Measurements from ENCODE around the gene CALHM1. TPM values are rescaled to one million over a fixed set of nuclear protein-coding genes. Genes with fewer than 3 reads are reported as not detected.

The CALHM1 gene
- total RNA-seq, 1 donor from 2014 or later: not detected

GRCh38 chr10:103447187-103447586 lies 11.5 kb downstream of the CALHM1 start:
- H3K27ac Mint-ChIP-seq: no peak overlapping the region
- TF ChIP-seq, protein P1, sequence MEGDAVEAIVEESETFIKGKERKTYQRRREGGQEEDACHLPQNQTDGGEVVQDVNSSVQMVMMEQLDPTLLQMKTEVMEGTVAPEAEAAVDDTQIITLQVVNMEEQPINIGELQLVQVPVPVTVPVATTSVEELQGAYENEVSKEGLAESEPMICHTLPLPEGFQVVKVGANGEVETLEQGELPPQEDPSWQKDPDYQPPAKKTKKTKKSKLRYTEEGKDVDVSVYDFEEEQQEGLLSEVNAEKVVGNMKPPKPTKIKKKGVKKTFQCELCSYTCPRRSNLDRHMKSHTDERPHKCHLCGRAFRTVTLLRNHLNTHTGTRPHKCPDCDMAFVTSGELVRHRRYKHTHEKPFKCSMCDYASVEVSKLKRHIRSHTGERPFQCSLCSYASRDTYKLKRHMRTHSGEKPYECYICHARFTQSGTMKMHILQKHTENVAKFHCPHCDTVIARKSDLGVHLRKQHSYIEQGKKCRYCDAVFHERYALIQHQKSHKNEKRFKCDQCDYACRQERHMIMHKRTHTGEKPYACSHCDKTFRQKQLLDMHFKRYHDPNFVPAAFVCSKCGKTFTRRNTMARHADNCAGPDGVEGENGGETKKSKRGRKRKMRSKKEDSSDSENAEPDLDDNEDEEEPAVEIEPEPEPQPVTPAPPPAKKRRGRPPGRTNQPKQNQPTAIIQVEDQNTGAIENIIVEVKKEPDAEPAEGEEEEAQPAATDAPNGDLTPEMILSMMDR (conservative IDR thresholded peaks at IDR 0.05): no peak
- DNase-seq (ENCODE audit: extremely low spot score, unreplicated experiment): no peak
- H3K27me3 Mint-ChIP-seq: no peaks in the 10 kb centered on the region
- no peaks in the 10 kb centered on the region for H3K9me3 Mint-ChIP-seq
- H3K4me3 Mint-ChIP-seq: no peak overlapping the region
- H3K4me1 Mint-ChIP-seq (ENCODE audit: unreplicated experiment): no peaks in the 10 kb centered on the region
- H3K36me3 Mint-ChIP-seq: peaks cover 21% of the 10 kb centered on the region

GRCh38 chr10:103445767-103446567 lies 12.7 kb downstream of the CALHM1 start:
- H3K4me3 Mint-ChIP-seq: no peak overlapping the region
- H3K36me3 Mint-ChIP-seq: peaks cover 21% of the 10 kb centered on the region
- H3K4me1 Mint-ChIP-seq (ENCODE audit: unreplicated experiment): no peaks in the 10 kb centered on the region
- no peaks in the 10 kb centered on the region for H3K27me3 Mint-ChIP-seq
- no peak overlapping the region for H3K27ac Mint-ChIP-seq
- TF ChIP-seq, protein P1 (conservative IDR thresholded peaks at IDR 0.05): no peak
- no peaks in the 10 kb centered on the region for H3K9me3 Mint-ChIP-seq
- no peak for DNase-seq (ENCODE audit: extremely low spot score, unreplicated experiment)

- DNase-seq (ENCODE audit: extremely low spot score, unreplicated experiment): no peak
- H3K4me1 Mint-ChIP-seq (ENCODE audit: unreplicated experiment): no peaks in the 10 kb centered on the region
- H3K27me3 Mint-ChIP-seq: no peaks in the 10 kb centered on the region
- no peak overlapping the region for H3K4me3 Mint-ChIP-seq
- H3K36me3 Mint-ChIP-seq: peaks cover 21% of the 10 kb centered on the region
- no peaks in the 10 kb centered on the region for H3K9me3 Mint-ChIP-seq
- no peak overlapping the region for H3K27ac Mint-ChIP-seq
- TF ChIP-seq, protein P1 (conservative IDR thresholded peaks at IDR 0.05): no peak
Observed at GRCh38 chr10:103445366-103445765, 13.3 kb downstream of the CALHM1 start.

DNA sequence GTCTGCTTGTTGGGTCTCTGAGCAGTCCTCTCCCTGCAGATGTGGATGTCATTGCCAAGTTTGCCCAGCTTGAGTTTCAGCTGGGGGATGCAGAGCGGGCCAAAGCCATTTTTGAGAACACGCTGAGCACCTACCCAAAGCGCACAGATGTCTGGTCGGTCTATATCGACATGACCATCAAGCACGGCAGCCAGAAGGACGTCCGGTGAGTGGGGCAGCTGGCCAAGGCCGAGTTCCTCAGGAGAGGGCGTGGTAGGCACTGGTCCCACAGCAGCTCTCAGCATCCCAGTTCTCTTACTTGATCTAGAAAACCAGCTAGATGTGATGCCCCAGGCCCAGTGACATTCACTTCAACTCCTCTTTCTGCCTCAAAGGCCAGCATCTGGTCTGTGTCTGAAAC lies 14.2 kb downstream of the CALHM1 start:
- no peak overlapping the region for H3K27ac Mint-ChIP-seq
- H3K36me3 Mint-ChIP-seq: peaks cover 27% of the 10 kb centered on the region
- H3K4me1 Mint-ChIP-seq (ENCODE audit: unreplicated experiment): no peaks in the 10 kb centered on the region
- no peaks in the 10 kb centered on the region for H3K27me3 Mint-ChIP-seq
- no peak for DNase-seq (ENCODE audit: extremely low spot score, unreplicated experiment)
- TF ChIP-seq, protein P1 (conservative IDR thresholded peaks at IDR 0.05): no peak
- no peaks in the 10 kb centered on the region for H3K9me3 Mint-ChIP-seq
- no peak overlapping the region for H3K4me3 Mint-ChIP-seq

DNA sequence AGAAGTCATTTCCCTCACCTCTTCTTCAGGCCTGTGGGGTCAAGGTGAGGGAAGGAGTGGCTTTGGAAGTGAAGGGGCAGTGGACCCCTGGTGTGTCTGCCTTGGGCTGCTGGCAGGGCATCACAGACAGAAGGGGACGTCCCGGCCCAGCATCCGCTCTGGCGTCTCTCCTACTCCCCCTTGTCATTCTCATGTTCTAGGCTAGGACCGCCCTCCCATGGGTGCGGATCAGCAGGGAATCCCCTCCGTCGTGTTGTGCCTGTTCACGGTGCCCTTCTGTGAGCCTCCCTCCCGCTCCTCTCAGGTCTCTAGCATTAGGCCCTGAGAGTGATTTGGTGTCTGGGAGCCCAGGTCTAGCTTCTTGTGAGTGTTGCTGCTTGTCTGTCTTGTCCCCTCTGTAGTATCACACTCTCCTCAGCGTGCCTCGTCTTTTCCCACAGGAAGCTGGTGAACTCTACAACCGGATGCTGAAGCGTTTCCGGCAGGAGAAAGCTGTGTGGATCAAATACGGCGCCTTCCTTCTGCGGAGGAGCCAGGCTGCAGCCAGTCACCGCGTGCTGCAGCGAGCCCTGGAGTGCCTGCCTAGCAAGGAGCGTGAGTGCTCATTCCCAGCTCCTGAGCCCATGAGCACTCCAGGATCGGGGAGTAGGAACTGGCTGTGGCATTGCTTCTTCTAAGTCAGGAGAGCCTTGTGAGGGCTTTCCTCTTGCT lies 15.1 kb downstream of the CALHM1 start:
- Mint-ChIP-seq H3K36me3 (peaks cover 21% of the 10 kb centered on the region), H3K27me3 (no peaks in the 10 kb centered on the region), H3K27ac (peak overlapping the region; percentile 55), H3K4me1 (ENCODE audit: unreplicated experiment) (no peaks in the 10 kb centered on the region), H3K4me3 (no peak overlapping the region), H3K9me3 (no peaks in the 10 kb centered on the region)
- TF ChIP-seq, protein P1 (conservative IDR thresholded peaks at IDR 0.05): no peak
- DNase-seq (ENCODE audit: extremely low spot score, unreplicated experiment): no peak

Data from type B pancreatic cell (in vitro differentiated cells).